Measurements from ENCODE around the gene ERC2.

ERC2 gene

GRCh38 chr3:55942868-55943267 is 525.4 kb downstream of the ERC2 start:
- TF ChIP-seq ZFX (IDR thresholded peaks at IDR 0.05; ENCODE audit: borderline replicate concordance) (no peak), CTCF (IDR thresholded peaks at IDR 0.05) (no peak)

GRCh38 chr3:55939287-55939686 is 529.0 kb downstream of the ERC2 start:
- no peak overlapping the region for H3K27ac ChIP-seq
- TF ChIP-seq CTCF (IDR thresholded peaks at IDR 0.05) (no peak), ZFX (IDR thresholded peaks at IDR 0.05; ENCODE audit: borderline replicate concordance) (no peak)

More at GRCh38 chr3:55942868-55943267, 525.4 kb downstream of the ERC2 start:
- no peak overlapping the region for H3K27ac ChIP-seq

GRCh38 chr3:55937301-55937700 is 531.0 kb downstream of the ERC2 start:
- no peak for TF ChIP-seq ZFX (IDR thresholded peaks at IDR 0.05; ENCODE audit: borderline replicate concordance)
- TF ChIP-seq CTCF (IDR thresholded peaks at IDR 0.05) = no peak
- H3K27ac ChIP-seq = no peak overlapping the region

- TF ChIP-seq CTCF (IDR thresholded peaks at IDR 0.05) (no peak), ZFX (IDR thresholded peaks at IDR 0.05; ENCODE audit: borderline replicate concordance) (no peak)
- no peak overlapping the region for H3K27ac ChIP-seq
Measured at GRCh38 chr3:55936549-55937052, 531.7 kb downstream of the ERC2 start.

- TF ChIP-seq ZFX (IDR thresholded peaks at IDR 0.05; ENCODE audit: borderline replicate concordance) = no peak
- no peak overlapping the region for H3K27ac ChIP-seq
Measured at GRCh38 chr3:55935241-55935640, 533.0 kb downstream of the ERC2 start.

- no peak overlapping the region for H3K27ac ChIP-seq
- no peak for TF ChIP-seq CTCF (IDR thresholded peaks at IDR 0.05)
- no peak for TF ChIP-seq ZFX (IDR thresholded peaks at IDR 0.05; ENCODE audit: borderline replicate concordance)
Measured at GRCh38 chr3:55934771-55935170, 533.5 kb downstream of the ERC2 start.

GRCh38 chr3:55929154-55929869 is 539.0 kb downstream of the ERC2 start:
- H3K27ac ChIP-seq = no peak overlapping the region
- TF ChIP-seq ZFX (IDR thresholded peaks at IDR 0.05; ENCODE audit: borderline replicate concordance) = no peak
- TF ChIP-seq CTCF (IDR thresholded peaks at IDR 0.05) = no peak

Measured in 22Rv1 (cell line).